ENCODE data around the gene CDK11A. TPM values are rescaled to one million over a fixed set of nuclear protein-coding genes. Genes with fewer than 3 reads are reported as not detected.

CDK11A gene
- total RNA-seq, 4 donors from 2014 or later: 9.0 to 14.6 (median 11.6) TPM

DNA sequence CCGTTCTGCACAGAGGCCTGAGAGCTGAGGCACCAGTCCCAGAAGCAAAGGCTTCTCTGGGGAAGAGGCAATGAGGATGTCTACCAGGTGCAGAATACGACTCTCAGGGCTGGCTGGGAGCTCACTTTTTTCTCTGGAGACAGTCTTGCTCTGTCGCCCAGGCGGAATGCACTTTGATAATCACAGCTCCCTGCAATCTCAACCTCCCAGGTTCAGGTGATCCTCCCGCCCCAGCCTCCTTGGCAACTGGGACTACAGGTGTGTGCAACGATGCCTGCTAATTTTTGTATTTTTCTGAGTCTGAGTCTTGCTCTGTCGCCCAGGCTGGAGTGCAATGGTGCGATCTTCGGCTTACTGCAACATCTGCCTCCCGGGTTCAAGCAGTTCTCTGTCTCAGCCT, 36.6 kb upstream of the CDK11A start:
- H3K4me3 ChIP-seq: no peak overlapping the region
- no peak for DNase-seq
- H3K36me3 ChIP-seq: peaks cover 0 to 68% of the 10 kb centered on the region in 2 donors
- peaks cover 10% of the 10 kb centered on the region in 2 donors for H3K4me1 ChIP-seq
- intact Hi-C loops (cut with DNase I; ENCODE audit: low total_unique reads): no loop called here
- H3K27me3 ChIP-seq: no peaks in the 10 kb centered on the region
- H3K27ac ChIP-seq: no peak overlapping the region
- in situ Hi-C loops (cut with MboI; ENCODE audit: low sequenced_read_pairs in 4 of 4): loop anchor here in 2 of 4 donors (10.0 to 25.0 kb wide), 2 partner anchors 127 to 144 kb away; partner anchors contain the start of gene GNB1 (in 1 of the 2)
- H3K9me3 ChIP-seq: no peaks in the 10 kb centered on the region
- TF ChIP-seq, protein P1, sequence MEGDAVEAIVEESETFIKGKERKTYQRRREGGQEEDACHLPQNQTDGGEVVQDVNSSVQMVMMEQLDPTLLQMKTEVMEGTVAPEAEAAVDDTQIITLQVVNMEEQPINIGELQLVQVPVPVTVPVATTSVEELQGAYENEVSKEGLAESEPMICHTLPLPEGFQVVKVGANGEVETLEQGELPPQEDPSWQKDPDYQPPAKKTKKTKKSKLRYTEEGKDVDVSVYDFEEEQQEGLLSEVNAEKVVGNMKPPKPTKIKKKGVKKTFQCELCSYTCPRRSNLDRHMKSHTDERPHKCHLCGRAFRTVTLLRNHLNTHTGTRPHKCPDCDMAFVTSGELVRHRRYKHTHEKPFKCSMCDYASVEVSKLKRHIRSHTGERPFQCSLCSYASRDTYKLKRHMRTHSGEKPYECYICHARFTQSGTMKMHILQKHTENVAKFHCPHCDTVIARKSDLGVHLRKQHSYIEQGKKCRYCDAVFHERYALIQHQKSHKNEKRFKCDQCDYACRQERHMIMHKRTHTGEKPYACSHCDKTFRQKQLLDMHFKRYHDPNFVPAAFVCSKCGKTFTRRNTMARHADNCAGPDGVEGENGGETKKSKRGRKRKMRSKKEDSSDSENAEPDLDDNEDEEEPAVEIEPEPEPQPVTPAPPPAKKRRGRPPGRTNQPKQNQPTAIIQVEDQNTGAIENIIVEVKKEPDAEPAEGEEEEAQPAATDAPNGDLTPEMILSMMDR (IDR thresholded peaks at IDR 0.05 in 4 of 5, conservative IDR thresholded peaks at IDR 0.05 in 1 of 5): no peak
- TF ChIP-seq POLR2A (IDR thresholded peaks at IDR 0.05): no peak
- ATAC-seq: no peak

DNA sequence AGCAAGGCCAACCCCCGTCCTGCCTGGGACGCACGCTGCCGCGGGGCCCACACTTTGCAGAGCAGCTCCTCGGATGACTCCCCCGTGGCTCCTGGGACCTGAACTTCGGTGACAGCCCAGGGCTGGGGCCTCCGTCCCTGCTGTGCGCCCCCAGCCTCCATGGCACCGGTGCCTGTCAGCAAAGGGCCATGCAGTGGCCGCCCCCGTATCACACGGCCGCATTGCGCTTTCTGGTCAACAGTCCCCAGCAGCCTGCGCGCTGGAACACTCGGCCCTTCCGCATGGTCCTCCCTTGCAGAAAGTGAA, 36.1 kb upstream of the CDK11A start:
- in situ Hi-C loops (cut with MboI; ENCODE audit: low sequenced_read_pairs in 4 of 4) (loop anchor here in 2 of 4 donors (10.0 to 25.0 kb wide), 2 partner anchors 127 to 145 kb away; partner anchors contain the start of gene GNB1 (in 1 of the 2)), intact Hi-C loops (cut with DNase I; ENCODE audit: low total_unique reads) (no loop called here)
- no peak overlapping the region for H3K27ac ChIP-seq
- H3K4me1 ChIP-seq: peaks cover 10% of the 10 kb centered on the region in 2 donors
- H3K27me3 ChIP-seq: no peaks in the 10 kb centered on the region
- DNase-seq (no peak), ATAC-seq (no peak)
- H3K36me3 ChIP-seq: peaks cover 0 to 73% of the 10 kb centered on the region in 2 donors
- H3K9me3 ChIP-seq: no peaks in the 10 kb centered on the region
- no peak overlapping the region for H3K4me3 ChIP-seq
- TF ChIP-seq, protein P1 (IDR thresholded peaks at IDR 0.05 in 4 of 5, conservative IDR thresholded peaks at IDR 0.05 in 1 of 5): no peak
- no peak for TF ChIP-seq POLR2A (IDR thresholded peaks at IDR 0.05)

DNA sequence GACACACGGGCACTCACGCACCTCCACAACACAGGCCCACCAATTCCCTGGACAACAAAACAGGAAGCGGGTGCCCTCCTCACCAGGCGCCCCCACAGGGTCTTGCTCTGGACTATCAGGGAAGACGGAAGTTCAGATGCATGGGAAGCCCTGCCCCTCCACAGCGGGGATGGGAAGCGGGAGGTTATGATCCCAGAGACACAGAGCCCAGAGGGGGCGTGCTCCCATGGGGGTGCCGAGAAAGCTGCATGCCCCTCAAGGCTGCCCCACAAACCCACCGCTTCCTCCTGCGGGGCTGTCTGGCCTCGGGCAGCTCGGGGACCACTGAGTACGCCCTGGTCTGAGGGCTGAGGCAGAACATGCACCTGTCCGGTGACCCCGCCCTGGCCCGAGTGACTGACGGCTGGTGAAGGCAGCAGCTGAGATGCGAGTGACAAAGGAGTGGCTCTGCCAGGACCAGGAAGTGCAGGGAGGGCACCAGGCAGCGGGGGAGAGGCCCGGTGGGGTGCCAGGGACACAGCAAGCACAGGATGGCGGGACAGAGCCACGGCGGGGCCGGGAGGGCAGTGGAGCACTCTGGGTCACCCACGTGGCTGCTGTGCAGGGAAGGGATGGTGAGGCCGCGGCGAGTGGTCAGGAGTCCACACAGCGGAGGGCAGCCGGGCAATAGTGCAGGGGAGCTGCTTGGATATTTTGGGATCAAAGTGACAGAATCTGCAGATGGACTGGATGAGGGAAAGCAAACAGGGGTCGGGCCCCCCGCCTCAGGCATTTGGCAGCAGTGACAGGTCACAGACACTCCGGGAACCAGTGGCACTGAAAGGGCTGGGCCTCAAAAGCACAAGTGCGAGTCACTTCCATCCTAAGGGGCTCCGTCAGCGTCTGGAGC, 35.5 kb upstream of the CDK11A start:
- no peaks in the 10 kb centered on the region for H3K27me3 ChIP-seq
- TF ChIP-seq POLR2A (IDR thresholded peaks at IDR 0.05): no peak
- TF ChIP-seq, protein P1 (IDR thresholded peaks at IDR 0.05 in 4 of 5, conservative IDR thresholded peaks at IDR 0.05 in 1 of 5): no peak
- H3K4me3 ChIP-seq: no peak overlapping the region
- no peak for ATAC-seq
- intact Hi-C loops (cut with DNase I; ENCODE audit: low total_unique reads): no loop called here
- peaks cover 10% of the 10 kb centered on the region in 2 donors for H3K4me1 ChIP-seq
- H3K36me3 ChIP-seq: peaks cover 0 to 73% of the 10 kb centered on the region in 2 donors
- peak overlapping the region; percentile 48 to 71 (median 70) for H3K27ac ChIP-seq
- no peak for DNase-seq
- H3K9me3 ChIP-seq: no peaks in the 10 kb centered on the region
- in situ Hi-C loops (cut with MboI; ENCODE audit: low sequenced_read_pairs in 4 of 4): loop anchor here in 2 of 4 donors (10.0 to 25.0 kb wide), 2 partner anchors 128 to 145 kb away; partner anchors contain the start of gene GNB1 (in 1 of the 2)

DNA sequence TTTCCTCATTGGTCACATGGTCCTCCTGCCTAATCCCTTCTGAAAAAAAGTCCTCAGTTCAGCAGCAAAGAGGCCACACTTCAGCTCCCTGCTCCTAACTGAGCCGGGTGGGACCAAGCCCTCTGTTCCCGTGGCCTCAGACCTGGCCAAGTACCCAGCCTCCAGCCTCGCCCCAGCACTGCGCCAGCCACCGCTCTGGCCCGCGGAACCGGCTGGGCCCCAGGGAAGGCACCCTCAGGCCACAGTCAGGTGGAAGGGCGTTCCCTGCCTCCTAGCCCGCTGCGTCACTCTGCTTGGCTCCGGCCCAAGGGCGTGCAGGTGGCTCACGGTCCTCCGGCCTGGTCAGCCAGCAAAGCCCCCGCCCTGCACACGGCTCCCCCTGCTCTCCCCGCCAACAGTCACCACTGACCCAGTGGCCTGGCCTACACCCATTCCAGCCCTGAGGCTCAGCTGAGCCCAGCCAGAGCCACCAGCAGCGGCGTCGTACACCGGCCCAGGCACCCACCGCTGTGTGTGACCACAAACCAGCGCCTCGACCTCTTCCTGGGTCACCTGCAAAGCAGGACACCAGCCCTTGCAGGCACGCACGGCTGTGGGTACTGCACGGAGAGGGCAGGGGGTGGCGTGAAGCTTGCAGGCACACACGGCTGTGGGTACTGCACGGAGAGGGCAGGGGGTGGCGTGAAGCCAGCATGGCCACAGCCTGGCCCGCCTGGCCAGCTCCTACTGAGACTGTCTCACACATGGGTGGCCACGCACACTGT, 34.7 kb upstream of the CDK11A start:
- DNase-seq (peak in 1 of 2 donors; percentile 73), ATAC-seq (peak; percentile 48 to 61)
- H3K9me3 ChIP-seq: no peaks in the 10 kb centered on the region
- H3K4me3 ChIP-seq: peak overlapping the region in 1 of 4 donors; percentile 4
- intact Hi-C loops (cut with DNase I; ENCODE audit: low total_unique reads) (no loop called here), in situ Hi-C loops (cut with MboI; ENCODE audit: low sequenced_read_pairs in 4 of 4) (loop anchor here in 1 of 4 donors (25.0 kb wide), 1 partner anchor 128 kb away; the partner anchor contains the start of gene GNB1)
- H3K4me1 ChIP-seq: peaks cover 10% of the 10 kb centered on the region in 2 donors
- H3K27me3 ChIP-seq: no peaks in the 10 kb centered on the region
- TF ChIP-seq, protein P1 (IDR thresholded peaks at IDR 0.05 in 4 of 5, conservative IDR thresholded peaks at IDR 0.05 in 1 of 5): no peak
- TF ChIP-seq POLR2A (IDR thresholded peaks at IDR 0.05): no peak
- peaks cover 0 to 74% of the 10 kb centered on the region in 2 donors for H3K36me3 ChIP-seq
- H3K27ac ChIP-seq: peak overlapping the region; percentile 48 to 71 (median 70)

Data from gastrocnemius medialis (tissue), 4 donors.